ENCODE results near the gene DMD. TPM values are rescaled to one million over a fixed set of nuclear protein-coding genes. Genes with fewer than 3 reads are reported as not detected.

Gene DMD
- total RNA-seq, 4 donors from 2014 or later, result 18.7 to 69.5 (median 38.5) TPM

- no peak overlapping the region for H3K4me3 ChIP-seq
- H3K27me3 ChIP-seq, result no peaks in the 10 kb centered on the region
- no peak overlapping the region for H3K27ac ChIP-seq
- DNase-seq (ENCODE audit: low spot score in 2 of 2), result no peak
- WGBS, result 69% methylated on average over 1 of the region's 1 CpG
- TF ChIP-seq POLR2A (IDR thresholded peaks at IDR 0.05) (no peak), EP300 (IDR thresholded peaks at IDR 0.05) (no peak), POLR2AphosphoS5 (IDR thresholded peaks at IDR 0.05) (no peak), CTCF (IDR thresholded peaks at IDR 0.05) (no peak)
- H3K4me1 ChIP-seq, result no peaks in the 10 kb centered on the region
- no peaks in the 10 kb centered on the region for H3K36me3 ChIP-seq
- no peaks in the 10 kb centered on the region for H3K9me3 ChIP-seq
These were observed 149.3 kb downstream of the DMD start for GRCh38 chrX:33062041-33062440.

GRCh38 chrX:33053001-33053400 lies 158.3 kb downstream of the DMD start:
- H3K27ac ChIP-seq, result no peak overlapping the region
- no peak overlapping the region for H3K4me3 ChIP-seq
- no peak for DNase-seq (ENCODE audit: low spot score in 2 of 2)
- H3K36me3 ChIP-seq, result no peaks in the 10 kb centered on the region
- WGBS, result 84% methylated on average over 9 of the region's 9 CpGs
- H3K27me3 ChIP-seq, result no peaks in the 10 kb centered on the region
- no peaks in the 10 kb centered on the region for H3K4me1 ChIP-seq
- no peak for TF ChIP-seq CTCF (IDR thresholded peaks at IDR 0.05)
- no peak for TF ChIP-seq POLR2AphosphoS5 (IDR thresholded peaks at IDR 0.05)
- no peaks in the 10 kb centered on the region for H3K9me3 ChIP-seq

GRCh38 chrX:33045882-33046281 lies 165.5 kb downstream of the DMD start:
- Histone ChIP-seq H3K27ac (no peak overlapping the region), H3K4me3 (no peak overlapping the region), H3K36me3 (no peaks in the 10 kb centered on the region), H3K9me3 (no peaks in the 10 kb centered on the region), H3K4me1 (no peaks in the 10 kb centered on the region), H3K27me3 (no peaks in the 10 kb centered on the region)
- DNase-seq (ENCODE audit: low spot score in 2 of 2), result no peak
- WGBS, result 95% methylated on average over 2 of the region's 2 CpGs
- TF ChIP-seq POLR2A (IDR thresholded peaks at IDR 0.05) (no peak), EP300 (IDR thresholded peaks at IDR 0.05) (no peak), CTCF (IDR thresholded peaks at IDR 0.05) (no peak), POLR2AphosphoS5 (IDR thresholded peaks at IDR 0.05) (no peak)

GRCh38 chrX:33045245-33045644 lies 166.1 kb downstream of the DMD start:
- DNase-seq (ENCODE audit: low spot score in 2 of 2), result no peak
- Histone ChIP-seq H3K36me3 (no peaks in the 10 kb centered on the region), H3K27me3 (no peaks in the 10 kb centered on the region), H3K4me3 (no peak overlapping the region), H3K9me3 (no peaks in the 10 kb centered on the region), H3K27ac (no peak overlapping the region), H3K4me1 (no peaks in the 10 kb centered on the region)
- 52% methylated on average over 3 of the region's 3 CpGs for WGBS
- TF ChIP-seq EP300 (IDR thresholded peaks at IDR 0.05) (no peak), POLR2A (IDR thresholded peaks at IDR 0.05) (no peak), CTCF (IDR thresholded peaks at IDR 0.05) (no peak), POLR2AphosphoS5 (IDR thresholded peaks at IDR 0.05) (no peak)

- WGBS, result 95% methylated on average over 22 of the region's 22 CpGs
- Histone ChIP-seq H3K4me3 (no peak overlapping the region), H3K36me3 (no peaks in the 10 kb centered on the region), H3K27ac (no peak overlapping the region), H3K9me3 (no peaks in the 10 kb centered on the region), H3K4me1 (no peaks in the 10 kb centered on the region), H3K27me3 (no peaks in the 10 kb centered on the region)
- no peak for DNase-seq (ENCODE audit: low spot score in 2 of 2)
- TF ChIP-seq POLR2A (IDR thresholded peaks at IDR 0.05) (no peak), POLR2AphosphoS5 (IDR thresholded peaks at IDR 0.05) (no peak), CTCF (IDR thresholded peaks at IDR 0.05) (no peak), EP300 (IDR thresholded peaks at IDR 0.05) (no peak)
These were observed 170.2 kb downstream of the DMD start for GRCh38 chrX:33041141-33041540.
